GM10266 (cell line): Measurements from ENCODE around the gene GNMT.
"Not testable (repeated sequence)": the region's sequence is repeated elsewhere in the genome, so short reads cannot be mapped to it uniquely, and the experiment has no call there.

Experiments used
- DNase-seq: peaks from one replicate; pipeline ENCODE4 v3.0.0; 2012; ENCODE audit errors: extremely low spot score
- CTCF ChIP-seq: IDR thresholded peaks from 2 replicates; pipeline ENCODE4 v1.5.1; 2012; ENCODE audit warnings: mild to moderate bottlenecking, low read depth; ENCODE audit not compliant: control insufficient read depth, insufficient read depth; ENCODE audit errors: missing control alignments

Gene GNMT

DNA sequence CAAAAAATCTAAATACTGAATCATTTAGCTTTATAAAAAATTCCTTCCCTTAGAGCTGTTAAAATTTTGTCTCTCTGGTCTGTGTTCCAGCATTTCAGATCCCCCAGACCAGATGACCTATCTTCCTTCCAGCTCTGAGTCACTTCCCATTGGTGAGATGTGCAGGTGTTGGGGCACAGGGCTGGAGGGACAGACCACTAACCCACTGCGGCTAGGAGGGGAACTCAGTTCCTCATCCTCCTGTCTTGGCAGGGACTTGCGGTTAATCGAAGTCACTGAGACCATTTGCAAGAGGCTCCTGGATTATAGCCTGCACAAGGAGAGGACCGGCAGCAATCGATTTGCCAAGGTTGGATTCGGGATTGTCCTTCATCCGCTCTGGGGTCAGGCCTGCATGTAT, 25.2 kb upstream of the GNMT start:
- DNase-seq = no peak

GRCh38 chr6:42936398-42936797, 24.2 kb upstream of the GNMT start:
- DNase-seq = no peak
- TF ChIP-seq CTCF = no peak

More for the DNA sequence above, 25.2 kb upstream of the GNMT start:
- no peak for TF ChIP-seq CTCF

DNA sequence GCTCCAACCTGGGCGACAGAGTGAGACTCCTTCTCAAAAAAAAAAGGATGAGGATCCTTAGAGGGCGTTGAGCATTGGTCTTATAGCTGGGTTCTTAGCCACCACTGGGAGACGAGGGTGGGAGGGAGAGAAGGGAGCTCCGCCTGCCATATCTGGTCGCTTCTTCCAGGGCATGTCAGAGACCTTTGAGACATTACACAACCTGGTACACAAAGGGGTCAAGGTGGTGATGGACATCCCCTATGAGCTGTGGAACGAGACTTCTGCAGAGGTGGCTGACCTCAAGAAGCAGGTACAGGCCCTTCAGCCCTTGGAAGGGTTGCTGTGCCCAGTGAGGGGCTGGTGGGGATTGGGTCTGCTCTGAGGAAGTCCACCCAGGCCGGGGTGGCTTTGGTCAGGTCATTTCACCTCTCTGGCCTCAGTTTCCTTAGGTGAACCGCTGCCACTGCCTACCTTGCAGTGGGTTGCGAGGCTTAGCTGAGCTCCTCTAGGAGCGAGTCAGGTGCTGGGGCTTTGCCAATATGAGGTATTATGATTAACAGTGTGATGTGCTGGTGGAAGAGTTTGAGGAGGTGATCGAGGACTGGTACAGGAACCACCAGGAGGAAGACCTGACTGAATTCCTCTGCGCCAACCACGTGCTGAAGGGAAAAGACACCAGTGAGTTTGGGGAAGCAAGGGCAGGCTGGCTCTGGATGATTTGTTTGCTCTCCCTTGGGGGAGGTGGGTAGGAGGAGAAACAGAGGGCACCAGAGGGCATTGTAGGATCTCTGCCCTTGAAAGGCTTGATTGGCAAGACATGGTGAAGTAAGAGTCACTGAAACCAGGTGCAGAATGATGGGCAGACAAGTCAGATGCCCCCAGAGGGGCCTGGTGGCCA, 22.8 kb upstream of the GNMT start:
- no peak for TF ChIP-seq CTCF

GRCh38 chr6:42938428-42938796, 22.1 kb upstream of the GNMT start:
- no peak for DNase-seq
- no peak for TF ChIP-seq CTCF

More for the DNA sequence above, 22.8 kb upstream of the GNMT start:
- DNase-seq = no peak

DNA sequence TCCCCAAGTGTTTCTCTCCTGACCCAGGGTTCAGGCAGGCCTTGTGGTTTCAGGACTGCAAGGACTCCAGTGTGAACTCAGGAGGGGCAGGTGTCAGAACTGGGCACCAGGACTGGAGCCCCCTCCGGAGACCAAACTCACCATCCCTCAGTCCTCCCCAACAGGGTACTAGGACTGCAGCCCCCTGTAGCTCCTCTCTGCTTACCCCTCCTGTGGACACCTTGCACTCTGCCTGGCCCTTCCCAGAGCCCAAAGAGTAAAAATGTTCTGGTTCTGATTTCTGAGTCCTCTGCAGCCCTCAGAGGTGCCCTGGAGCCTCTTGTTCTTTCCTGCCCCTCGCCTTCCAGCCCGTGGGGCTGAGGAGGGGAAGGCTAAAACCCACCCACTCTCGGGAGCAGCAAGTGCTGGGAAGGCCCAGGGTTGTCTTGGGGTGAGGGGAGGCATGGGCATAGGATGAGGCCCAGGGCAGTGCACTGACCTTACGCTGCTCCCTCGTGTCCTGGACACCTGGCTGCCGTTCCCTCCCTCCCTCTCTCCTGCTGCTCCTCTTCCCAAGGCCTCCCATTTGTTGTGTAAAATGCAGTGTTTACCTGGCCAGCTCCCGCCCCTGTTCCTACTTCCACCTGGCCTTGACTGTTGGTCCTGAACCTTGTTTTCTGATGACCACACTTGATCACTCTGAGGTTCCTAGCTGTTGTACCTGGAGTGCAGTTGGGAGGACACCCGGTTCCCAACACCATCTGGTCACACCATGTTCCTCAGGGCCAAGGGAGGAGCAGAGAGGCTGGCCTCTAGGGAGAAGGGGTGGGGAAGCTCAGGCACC, 21.4 kb upstream of the GNMT start:
- no peak for DNase-seq
- no peak for TF ChIP-seq CTCF

GRCh38 chr6:42939810-42940167, 20.8 kb upstream of the GNMT start:
- no peak for DNase-seq
- no peak for TF ChIP-seq CTCF

DNA sequence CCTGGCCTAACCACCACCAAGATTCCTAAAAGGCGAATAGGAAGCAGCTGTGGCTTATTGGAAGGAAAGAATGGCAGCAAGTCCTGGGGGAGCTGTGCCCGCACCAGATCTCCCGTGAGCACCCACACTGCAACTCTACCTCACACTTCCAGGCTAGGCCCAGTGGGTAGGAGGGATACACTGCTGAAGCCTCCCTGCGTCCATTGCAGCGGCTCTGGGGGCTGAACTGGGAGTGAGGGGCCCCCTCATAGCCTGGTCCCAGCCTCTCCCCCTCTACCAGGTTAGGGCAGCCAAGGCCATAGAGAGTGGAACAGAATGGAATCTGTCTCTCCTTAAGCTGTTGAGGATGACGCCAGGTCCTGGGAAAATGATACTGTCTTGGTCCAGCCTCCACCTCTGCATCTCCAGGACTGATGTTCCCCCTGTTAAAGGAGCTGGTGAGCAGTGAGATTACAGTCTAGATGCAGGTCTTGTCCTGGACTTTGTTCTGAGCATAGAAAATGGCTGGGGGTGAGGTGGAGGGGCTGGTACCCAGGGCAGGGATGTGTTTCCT, 20.0 kb upstream of the GNMT start:
- DNase-seq = no peak
- TF ChIP-seq CTCF = no peak

DNA sequence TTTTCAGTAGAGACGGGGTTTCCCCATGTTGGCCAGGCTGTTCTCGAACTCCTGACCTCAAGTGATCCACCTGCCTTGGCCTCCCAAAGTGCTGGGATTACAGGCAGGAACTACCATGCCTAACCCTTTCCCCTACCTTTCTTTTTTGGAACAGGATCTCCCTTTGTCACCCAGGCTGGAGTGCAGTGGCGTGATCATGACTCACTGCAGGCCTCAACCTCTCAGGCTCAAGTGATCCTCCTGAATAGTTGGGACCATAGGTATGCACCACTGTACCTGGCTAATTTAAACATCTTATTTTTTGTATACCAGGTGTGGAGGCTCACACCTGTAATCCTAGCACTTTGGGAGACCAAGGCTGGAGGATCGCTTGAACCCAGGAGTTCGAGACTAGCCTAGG, 19.2 kb upstream of the GNMT start:
- not testable (repeated sequence) for DNase-seq
